ENCODE results near the gene OR52N2.

Gene OR52N2

GRCh38 chr11:5808500-5809121 is at the start of gene OR52N2:
TSS of gene OR52N2 (plus strand) at chr11:5808924. CDS start at chr11:5820336, 11,412 bp downstream.
- peak; percentile 39 to 53 for DNase-seq (ENCODE audit: low read depth in 2 of 2)

GRCh38 chr11:5767056-5767455 is 41.7 kb upstream of the OR52N2 start:
- no peak for DNase-seq (ENCODE audit: low read depth in 2 of 2)

- no peak for DNase-seq (ENCODE audit: low read depth in 2 of 2)
These were observed 25.5 kb upstream of the OR52N2 start, which contains the start of gene OR52N5 for GRCh38 chr11:5783255-5783654. TSS of gene OR52N5 (minus strand) at chr11:5783355. CDS start at chr11:5778634, 4,721 bp downstream.

GRCh38 chr11:5791165-5791564 is 17.6 kb upstream of the OR52N2 start, which contains the start of gene OR52N1:
TSS of gene OR52N1 (minus strand) at chr11:5791265. CDS start at chr11:5788816, 2,449 bp downstream.
- DNase-seq (ENCODE audit: low read depth in 2 of 2): no peak

- DNase-seq (ENCODE audit: low read depth in 2 of 2): no peak
These were observed 12.2 kb upstream of the OR52N2 start for GRCh38 chr11:5796541-5796940.

GRCh38 chr11:5803982-5804381 is 4.7 kb upstream of the OR52N2 start:
- no peak for DNase-seq (ENCODE audit: low read depth in 2 of 2)

- DNase-seq (ENCODE audit: low read depth in 2 of 2): no peak
These were observed 1.1 kb upstream of the OR52N2 start for GRCh38 chr11:5807580-5807979.

GRCh38 chr11:5809122-5809519 is 397 bp downstream of the OR52N2 start:
- DNase-seq (ENCODE audit: low read depth in 2 of 2): no peak

GRCh38 chr11:5809905-5810795 is 1.4 kb downstream of the OR52N2 start:
- no peak for DNase-seq (ENCODE audit: low read depth in 2 of 2)

- no peak for DNase-seq (ENCODE audit: low read depth in 2 of 2)
These were observed 6.8 kb downstream of the OR52N2 start for GRCh38 chr11:5815534-5815933.

GRCh38 chr11:5818245-5818886 is 9.6 kb downstream of the OR52N2 start:
- no peak for DNase-seq (ENCODE audit: low read depth in 2 of 2)

- no peak for DNase-seq (ENCODE audit: low read depth in 2 of 2)
These were observed 22.6 kb downstream of the OR52N2 start for GRCh38 chr11:5831196-5831829.

GRCh38 chr11:5833446-5833845 is 24.7 kb downstream of the OR52N2 start:
- no peak for DNase-seq (ENCODE audit: low read depth in 2 of 2)

GRCh38 chr11:5837695-5838094 is 29.0 kb downstream of the OR52N2 start:
- no peak for DNase-seq (ENCODE audit: low read depth in 2 of 2)

GRCh38 chr11:5841797-5842196 is 33.1 kb downstream of the OR52N2 start, which contains the start of gene OR52E6:
TSS of gene OR52E6 (minus strand) at chr11:5841897. CDS start at chr11:5841897, 0 bp downstream.
- no peak for DNase-seq (ENCODE audit: low read depth in 2 of 2)

- no peak for DNase-seq (ENCODE audit: low read depth in 2 of 2)
These were observed 38.0 kb downstream of the OR52N2 start for GRCh38 chr11:5846701-5847100.

- no peak for DNase-seq (ENCODE audit: low read depth in 2 of 2)
These were observed 39.0 kb downstream of the OR52N2 start for GRCh38 chr11:5847711-5848110.

GRCh38 chr11:5851002-5851401 is 42.3 kb downstream of the OR52N2 start:
- no peak for DNase-seq (ENCODE audit: low read depth in 2 of 2)

- DNase-seq (ENCODE audit: low read depth in 2 of 2): no peak
These were observed 48.9 kb downstream of the OR52N2 start, which contains the start of gene OR52E8 for GRCh38 chr11:5857590-5857989. TSS of gene OR52E8 (minus strand) at chr11:5857690. CDS start at chr11:5857690, 0 bp downstream.

- DNase-seq (ENCODE audit: low read depth in 2 of 2): no peak
These were observed 57.1 kb downstream of the OR52N2 start for GRCh38 chr11:5865826-5866225.

All from stimulated activated CD8-positive, alpha-beta memory T cell treated with anti-CD3 and anti-CD28 coated beads, Interleukin-7, amount 100 ng/mL, for 1 hour (primary cell).